Mucosa of gallbladder (tissue), 1 donor: ENCODE measurements around the gene MEX3B. TPM values are rescaled to one million over a fixed set of nuclear protein-coding genes. Genes with fewer than 3 reads are reported as not detected.

Experiments
- DNase-seq: peaks from one replicate; pipeline ENCODE4 v3.0.0-alpha.2; 2020; ENCODE audit warnings: low spot score
- total RNA-seq: library from RNA; stranded (reverse); gene quantifications from one replicate; pipeline ENCODE4 v1.2.1, GENCODE V29; 2021
- donor health status: DM: no; HTN: no; CAD: no.

Gene MEX3B
- total RNA-seq, result 4.1 TPM

- peak; percentile 97 for DNase-seq
Observed at GRCh38 chr15:82045892-82046665, at the start of gene MEX3B. Gene MEX3B (minus strand): TSS chr15:82046018. CDS start chr15:82045705, 313 bp downstream.

- DNase-seq, result no peak
Observed at GRCh38 chr15:82093774-82094211, 48.0 kb upstream of the MEX3B start.

- DNase-seq, result no peak
Observed at GRCh38 chr15:82093325-82093724, 47.5 kb upstream of the MEX3B start.

- DNase-seq, result no peak
Observed at GRCh38 chr15:82091636-82092140, 45.9 kb upstream of the MEX3B start.

GRCh38 chr15:82086243-82086995 lies 40.6 kb upstream of the MEX3B start:
- no peak for DNase-seq

GRCh38 chr15:82081914-82082762 lies 36.3 kb upstream of the MEX3B start:
- DNase-seq, result no peak

GRCh38 chr15:82080774-82081173 lies 35.0 kb upstream of the MEX3B start:
- no peak for DNase-seq

GRCh38 chr15:82079736-82080135 lies 33.9 kb upstream of the MEX3B start:
- no peak for DNase-seq

GRCh38 chr15:82074610-82075009 lies 28.8 kb upstream of the MEX3B start:
- DNase-seq, result no peak

GRCh38 chr15:82072926-82073537 lies 27.2 kb upstream of the MEX3B start:
- DNase-seq, result no peak

- no peak for DNase-seq
Observed at GRCh38 chr15:82066455-82066854, 20.6 kb upstream of the MEX3B start.

- no peak for DNase-seq
Observed at GRCh38 chr15:82064824-82065223, 19.0 kb upstream of the MEX3B start.

GRCh38 chr15:82062479-82063454 lies 16.9 kb upstream of the MEX3B start:
- no peak for DNase-seq

GRCh38 chr15:82060817-82061216 lies 15.0 kb upstream of the MEX3B start:
- DNase-seq, result no peak

- no peak for DNase-seq
Observed at GRCh38 chr15:82058517-82059204, 12.8 kb upstream of the MEX3B start.

- DNase-seq, result no peak
Observed at GRCh38 chr15:82058026-82058425, 12.2 kb upstream of the MEX3B start.

- no peak for DNase-seq
Observed at GRCh38 chr15:82056958-82057823, 11.4 kb upstream of the MEX3B start.

GRCh38 chr15:82052751-82053150 lies 6.9 kb upstream of the MEX3B start:
- DNase-seq, result no peak

- no peak for DNase-seq
Observed at GRCh38 chr15:82051664-82052063, 5.8 kb upstream of the MEX3B start.
